Stimulated activated naive CD8-positive, alpha-beta T cell treated with anti-CD3 and anti-CD28 coated beads, Interleukin-15, amount 100 ng/mL, for 72 hours (primary cell): ENCODE data around the gene IRF1.
"Not testable (repeated sequence)": the region's sequence is repeated elsewhere in the genome, so short reads cannot be mapped to it uniquely, and the experiment has no call there.

ENCODE experiments used
- ATAC-seq: fragments of 150-1000 bp; cut with Tn5 transposase; 2 replicates; pipeline ENCODE4 v1.10.0; 2021; ENCODE audit warnings: mild to moderate bottlenecking, moderate library complexity
- DNase-seq, 2 donors: peaks; one replicate each; pipeline ENCODE4 v3.0.0; 2021 to 2022
- H3K27ac Mint-ChIP-seq, 2 donors: one replicate each; pipeline ENCODE4 v1.8.0; 2022; ENCODE audit warnings: mild to moderate bottlenecking in 2 of 2, mixed read lengths in 2 of 2, moderate library complexity in 2 of 2
- H3K27me3 Mint-ChIP-seq: one replicate; pipeline ENCODE4 v1.8.0; 2022; ENCODE audit warnings: mixed read lengths
- H3K4me1 Mint-ChIP-seq: one replicate; pipeline ENCODE4 v1.8.0; 2022; ENCODE audit warnings: mild to moderate bottlenecking, mixed read lengths
- H3K4me3 Mint-ChIP-seq, 2 donors: one replicate each; pipeline ENCODE4 v1.8.0; 2022; ENCODE audit warnings: mild to moderate bottlenecking in 2 of 2, mixed read lengths in 2 of 2, moderate library complexity in 1 of 2
- H3K9me3 Mint-ChIP-seq, 2 donors: one replicate each; pipeline ENCODE4 v1.8.0; 2022; ENCODE audit warnings: mixed read lengths in 2 of 2

IRF1 gene

GRCh38 chr5:132484876-132485640 is 5.5 kb downstream of the IRF1 start:
- Mint-ChIP-seq H3K27ac (peak overlapping the region; percentile 95 to 98), H3K4me1 (peaks cover 92% of the 10 kb centered on the region), H3K4me3 (peak overlapping the region; percentile 96 to 97)
- ATAC-seq, H3K27me3 Mint-ChIP-seq, H3K9me3 Mint-ChIP-seq: not testable (repeated sequence)
- DNase-seq = peak in 1 of 2 donors; percentile 13

- H3K4me3 Mint-ChIP-seq = peak overlapping the region in 1 of 2 donors; percentile 97
- H3K27me3 Mint-ChIP-seq = no peaks in the 10 kb centered on the region
- H3K9me3 Mint-ChIP-seq = no peaks in the 10 kb centered on the region
- H3K4me1 Mint-ChIP-seq = peaks cover 92% of the 10 kb centered on the region
- no peak for DNase-seq
- peak overlapping the region in 1 of 2 donors; percentile 98 for H3K27ac Mint-ChIP-seq
- no peak for ATAC-seq
Observed at GRCh38 chr5:132484391-132484725, 6.2 kb downstream of the IRF1 start.

GRCh38 chr5:132483661-132484390 is 6.7 kb downstream of the IRF1 start:
- ATAC-seq (no peak), DNase-seq (peak; percentile 9 to 40)
- Mint-ChIP-seq H3K27ac (peak overlapping the region in 1 of 2 donors; percentile 98), H3K4me1 (peaks cover 92% of the 10 kb centered on the region), H3K27me3 (no peaks in the 10 kb centered on the region), H3K4me3 (peak overlapping the region in 1 of 2 donors; percentile 97), H3K9me3 (no peaks in the 10 kb centered on the region)

GRCh38 chr5:132483101-132483500 is 7.5 kb downstream of the IRF1 start:
- DNase-seq (peak; percentile 9 to 28), ATAC-seq (no peak)
- Mint-ChIP-seq H3K4me3 (peak overlapping the region in 1 of 2 donors; percentile 60), H3K27me3 (no peaks in the 10 kb centered on the region), H3K27ac (peak overlapping the region in 1 of 2 donors; percentile 98), H3K4me1 (peaks cover 93% of the 10 kb centered on the region), H3K9me3 (no peaks in the 10 kb centered on the region)

- peak in 1 of 2 donors; percentile 56 for DNase-seq
- Mint-ChIP-seq H3K27ac (peak overlapping the region; percentile 55 to 98), H3K9me3 (no peaks in the 10 kb centered on the region), H3K4me1 (peaks cover 93% of the 10 kb centered on the region), H3K27me3 (no peaks in the 10 kb centered on the region), H3K4me3 (peak overlapping the region in 1 of 2 donors; percentile 1)
- peak; percentile 27 for ATAC-seq
Observed at GRCh38 chr5:132481596-132482211, 8.9 kb downstream of the IRF1 start.

- ATAC-seq (peak; percentile 5), DNase-seq (peak in 1 of 2 donors; percentile 41)
- H3K27me3 Mint-ChIP-seq = no peaks in the 10 kb centered on the region
- H3K9me3 Mint-ChIP-seq = no peaks in the 10 kb centered on the region
- peak overlapping the region in 1 of 2 donors; percentile 1 for H3K4me3 Mint-ChIP-seq
- peak overlapping the region; percentile 55 to 98 for H3K27ac Mint-ChIP-seq
- peaks cover 93% of the 10 kb centered on the region for H3K4me1 Mint-ChIP-seq
Observed at GRCh38 chr5:132480893-132481595, 9.5 kb downstream of the IRF1 start.

- Mint-ChIP-seq H3K4me3 (no peak overlapping the region), H3K27me3 (no peaks in the 10 kb centered on the region), H3K27ac (peak overlapping the region in 1 of 2 donors; percentile 98), H3K9me3 (no peaks in the 10 kb centered on the region), H3K4me1 (peaks cover 93% of the 10 kb centered on the region)
- DNase-seq = no peak
- no peak for ATAC-seq
Observed at GRCh38 chr5:132480546-132480892, 10.1 kb downstream of the IRF1 start.

GRCh38 chr5:132480042-132480441 is 10.5 kb downstream of the IRF1 start:
- H3K4me1 Mint-ChIP-seq = peaks cover 93% of the 10 kb centered on the region
- no peaks in the 10 kb centered on the region for H3K27me3 Mint-ChIP-seq
- peak overlapping the region in 1 of 2 donors; percentile 14 for H3K4me3 Mint-ChIP-seq
- ATAC-seq = peak; percentile 33
- H3K9me3 Mint-ChIP-seq = no peaks in the 10 kb centered on the region
- peak overlapping the region; percentile 33 to 98 for H3K27ac Mint-ChIP-seq
- peak in 1 of 2 donors; percentile 42 for DNase-seq

GRCh38 chr5:132479111-132479951 is 11.2 kb downstream of the IRF1 start:
- Mint-ChIP-seq H3K4me3 (peak overlapping the region in 1 of 2 donors; percentile 22), H3K9me3 (no peaks in the 10 kb centered on the region), H3K27ac (peak overlapping the region; percentile 53 to 98), H3K27me3 (no peaks in the 10 kb centered on the region), H3K4me1 (peaks cover 93% of the 10 kb centered on the region)
- ATAC-seq (peak; percentile 33), DNase-seq (peak in 1 of 2 donors; percentile 24)

GRCh38 chr5:132478366-132478871 is 12.2 kb downstream of the IRF1 start:
- H3K4me3 Mint-ChIP-seq = no peak overlapping the region
- H3K27ac Mint-ChIP-seq = peak overlapping the region in 1 of 2 donors; percentile 96
- no peak for DNase-seq
- peak; percentile 1 for ATAC-seq
- no peaks in the 10 kb centered on the region for H3K9me3 Mint-ChIP-seq
- H3K4me1 Mint-ChIP-seq = peaks cover 93% of the 10 kb centered on the region
- no peaks in the 10 kb centered on the region for H3K27me3 Mint-ChIP-seq

- no peaks in the 10 kb centered on the region for H3K27me3 Mint-ChIP-seq
- no peaks in the 10 kb centered on the region for H3K9me3 Mint-ChIP-seq
- H3K4me3 Mint-ChIP-seq = no peak overlapping the region
- peak; percentile 24 for ATAC-seq
- peak overlapping the region in 1 of 2 donors; percentile 96 for H3K27ac Mint-ChIP-seq
- peak in 1 of 2 donors; percentile 55 for DNase-seq
- peaks cover 93% of the 10 kb centered on the region for H3K4me1 Mint-ChIP-seq
Observed at GRCh38 chr5:132477784-132478365, 12.7 kb downstream of the IRF1 start.

- ATAC-seq = peak; percentile 1
- Mint-ChIP-seq H3K9me3 (no peaks in the 10 kb centered on the region), H3K27ac (peak overlapping the region; percentile 64 to 96), H3K4me3 (peak overlapping the region in 1 of 2 donors; percentile 3), H3K27me3 (no peaks in the 10 kb centered on the region), H3K4me1 (peaks cover 94% of the 10 kb centered on the region)
- DNase-seq = peak; percentile 24 to 28
Observed at GRCh38 chr5:132476876-132477781, 13.4 kb downstream of the IRF1 start.
